GM11168 (cell line): Measurements from ENCODE around the gene TSPAN1.

Experiments
- in situ Hi-C: fragments of 300-500 bp; cut with MboI; formaldehyde crosslinking; loops from one replicate; pipeline ENCODE4 v1.12.0; 2022; ENCODE audit warnings: low sequenced_read_pairs; ENCODE audit not compliant: unreplicated experiment

TSPAN1 gene, protein sequence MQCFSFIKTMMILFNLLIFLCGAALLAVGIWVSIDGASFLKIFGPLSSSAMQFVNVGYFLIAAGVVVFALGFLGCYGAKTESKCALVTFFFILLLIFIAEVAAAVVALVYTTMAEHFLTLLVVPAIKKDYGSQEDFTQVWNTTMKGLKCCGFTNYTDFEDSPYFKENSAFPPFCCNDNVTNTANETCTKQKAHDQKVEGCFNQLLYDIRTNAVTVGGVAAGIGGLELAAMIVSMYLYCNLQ

DNA sequence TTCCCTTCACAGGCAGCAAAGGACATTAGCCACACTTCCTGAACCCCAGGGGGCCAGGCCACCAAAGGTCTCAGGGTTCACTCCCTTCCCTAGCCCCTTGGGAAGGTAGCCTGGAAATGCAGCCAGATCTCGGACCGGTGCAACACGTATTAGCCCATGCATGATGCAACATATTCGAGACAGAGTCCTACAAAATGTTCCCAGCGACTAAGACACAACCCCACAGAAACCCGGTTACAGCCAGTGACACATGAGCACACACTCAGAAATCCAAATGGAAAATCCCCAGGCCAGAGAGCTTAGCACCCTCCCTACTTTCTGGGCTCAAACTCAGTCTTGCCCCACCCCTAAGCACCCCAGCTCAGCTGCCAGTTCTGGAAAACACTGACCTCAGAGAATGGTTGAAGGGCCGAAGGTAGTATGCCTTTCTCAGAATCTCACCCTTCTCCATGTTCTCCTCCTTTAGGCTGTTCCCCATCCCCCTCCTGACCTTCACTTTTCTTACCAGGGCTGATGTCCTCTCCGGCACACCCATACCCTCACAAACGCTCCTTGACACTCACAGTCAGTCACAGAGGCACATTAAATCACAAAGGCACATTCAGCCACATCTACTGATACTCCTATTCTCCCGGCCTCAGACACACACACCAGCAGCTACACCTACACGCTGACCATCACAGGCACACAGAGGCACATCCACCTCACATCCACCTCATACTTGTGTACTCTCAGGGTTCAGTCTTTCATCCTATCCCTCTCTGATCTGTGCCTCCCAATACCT, at the start of gene TSPAN1:
TSPAN1 (plus strand) TSS at position 640 of the 784 bp plus-strand sequence. CDS start 6,021 bp downstream, outside the sequence.
- in situ Hi-C loops, result loop anchor here (5.0 kb wide), 1 partner anchor 137 kb away; no protein-coding TSS in a partner anchor

DNA sequence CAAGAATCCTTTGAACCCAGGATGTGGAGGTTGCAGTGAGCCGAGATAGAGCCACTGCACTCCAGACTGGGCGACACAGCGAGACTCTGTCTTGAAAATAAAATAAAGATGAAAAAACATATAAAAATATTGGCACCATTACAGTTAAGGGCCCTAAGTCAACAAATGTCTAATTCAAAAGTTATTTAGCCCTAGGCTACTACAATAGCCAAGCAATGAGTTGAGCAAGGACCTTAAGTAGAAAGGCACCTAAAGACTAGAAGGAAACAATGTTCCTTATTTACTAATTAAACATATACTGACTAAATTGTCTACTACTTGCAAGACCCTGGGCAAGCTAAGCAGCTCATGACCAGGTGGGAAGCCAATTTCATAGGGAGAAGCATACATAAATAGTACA, 46.5 kb upstream of the TSPAN1 start:
- in situ Hi-C loops, result no loop called here

DNA sequence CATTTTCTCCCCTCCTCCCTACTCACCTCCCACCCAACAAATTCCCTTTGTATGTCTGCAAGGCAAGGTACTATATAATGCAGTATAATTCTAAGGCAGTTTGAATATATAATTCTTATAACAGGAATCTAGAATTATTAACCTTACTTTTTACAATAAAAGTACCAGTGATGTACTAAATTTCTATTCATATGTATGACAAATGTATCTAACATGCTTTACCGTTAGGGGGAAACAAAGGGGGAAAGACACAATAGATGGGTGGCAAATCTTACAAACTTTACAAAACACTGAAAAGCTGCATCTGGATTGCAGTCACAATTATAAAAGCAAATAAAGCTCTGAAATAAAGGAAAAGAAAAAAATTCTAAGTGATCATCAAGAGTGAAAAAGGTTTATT, 44.8 kb upstream of the TSPAN1 start:
- in situ Hi-C loops, result no loop called here

DNA sequence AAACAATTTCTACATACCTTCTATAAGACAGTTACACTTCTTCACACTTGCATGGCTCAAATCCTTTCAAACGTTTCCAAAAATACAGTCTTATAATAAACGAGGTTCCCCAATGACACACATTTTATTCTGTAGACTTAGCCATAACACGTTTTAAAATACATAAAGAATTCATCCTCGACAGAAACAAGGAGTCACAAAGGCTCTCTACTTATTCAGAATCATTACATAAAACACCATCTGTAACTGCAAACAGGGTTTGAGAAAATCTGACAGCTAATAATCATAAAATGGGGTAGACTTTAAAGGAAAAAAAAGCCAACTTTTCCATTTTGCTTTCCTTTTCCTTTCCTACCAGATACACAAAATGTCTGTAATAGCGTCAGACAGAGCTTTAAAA, 44.3 kb upstream of the TSPAN1 start:
- in situ Hi-C loops, result no loop called here

DNA sequence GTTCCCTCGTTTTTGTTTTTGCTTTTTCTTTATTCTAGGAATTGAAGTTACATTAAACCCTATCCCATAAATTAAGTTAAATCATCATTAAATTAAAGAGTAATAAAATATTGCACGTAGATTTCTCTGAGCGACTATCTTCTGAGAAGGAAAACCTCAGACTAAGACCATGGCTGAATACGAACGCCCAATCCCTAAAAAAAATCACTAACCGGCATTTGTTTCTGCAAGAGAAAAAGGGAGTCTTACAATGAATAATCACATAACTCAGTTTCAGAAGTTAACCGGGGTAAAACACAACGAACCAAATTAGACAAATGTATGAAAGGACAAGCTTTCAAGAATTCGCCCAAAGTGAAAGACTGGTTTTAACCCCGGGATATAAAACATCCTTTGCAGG, 43.8 kb upstream of the TSPAN1 start:
- in situ Hi-C loops, result no loop called here

DNA sequence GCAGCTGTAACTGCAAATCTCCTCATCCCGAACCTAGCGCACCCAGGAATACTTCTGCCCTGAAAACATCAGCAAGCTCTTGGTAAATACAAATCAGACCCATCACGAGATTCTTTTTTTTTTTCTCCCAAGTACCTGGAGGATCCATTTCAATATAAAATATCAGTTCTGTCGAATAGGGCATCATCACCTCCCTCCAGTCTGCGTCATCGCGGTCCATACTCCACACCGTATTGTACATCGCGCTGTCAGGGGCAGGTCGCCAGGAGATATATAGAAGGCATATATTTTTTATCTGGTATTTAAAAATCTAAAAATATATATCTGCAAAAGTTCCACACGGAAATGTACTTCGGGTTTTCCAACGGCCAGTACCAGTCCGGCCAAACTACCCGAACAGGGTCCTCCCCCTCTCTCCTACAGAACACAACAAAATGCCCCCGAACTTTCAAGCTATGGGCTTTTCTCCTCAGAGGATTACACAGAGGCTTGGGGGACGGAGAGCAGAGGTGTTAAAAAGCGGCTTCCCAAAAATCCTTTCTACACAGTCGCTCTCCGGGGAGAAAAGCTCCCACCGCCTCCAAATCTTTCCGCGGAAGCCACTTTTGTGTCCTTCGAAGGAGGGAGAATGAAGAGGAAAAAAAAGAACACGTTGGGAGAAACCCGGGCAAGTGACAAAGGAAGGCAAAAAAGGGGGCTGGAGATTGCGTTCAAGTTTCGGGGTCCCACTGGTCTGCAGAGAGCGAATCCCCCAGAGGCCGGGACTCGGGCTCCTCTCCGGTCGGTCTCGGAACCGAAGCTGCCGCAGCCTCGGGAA, 43.0 kb upstream of the TSPAN1 start:
- in situ Hi-C loops, result no loop called here

DNA sequence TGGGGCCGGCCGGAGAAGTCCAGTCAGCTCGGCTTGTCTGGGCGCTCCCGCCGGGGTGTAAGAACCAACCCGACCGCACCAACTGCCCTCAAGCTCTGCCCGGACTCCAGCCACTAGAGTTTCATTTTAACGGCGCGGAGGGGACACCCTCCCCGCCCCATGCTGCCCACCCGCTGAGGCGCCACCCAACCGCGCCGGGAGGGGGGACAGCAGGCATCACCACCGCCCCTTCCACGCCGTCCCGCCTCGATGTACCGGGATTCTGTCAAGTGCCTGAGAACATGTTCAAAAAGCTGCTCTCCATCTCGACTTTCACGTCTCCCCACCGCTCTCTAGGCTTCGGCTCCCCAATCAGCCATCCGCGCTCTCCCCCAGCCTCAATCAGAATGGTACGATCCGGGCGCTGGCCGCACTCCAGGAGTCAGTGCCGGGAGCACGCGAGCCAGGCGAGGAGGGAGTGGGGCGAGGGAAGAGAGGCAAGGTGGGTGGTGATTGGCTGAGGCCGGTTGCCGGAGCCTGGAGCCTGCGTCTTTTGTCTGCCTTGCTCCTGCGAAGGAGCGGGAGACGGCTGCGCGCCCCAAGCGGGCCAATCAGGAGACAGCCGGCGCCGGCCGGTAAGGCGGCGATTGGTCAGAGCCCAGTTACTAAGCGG, 42.2 kb upstream of the TSPAN1 start, which contains the start of gene PIK3R3:
PIK3R3 (minus strand) TSS at position 101 of the 652 bp plus-strand sequence. CDS start 677 bp downstream, outside the sequence.
- in situ Hi-C loops, result no loop called here

DNA sequence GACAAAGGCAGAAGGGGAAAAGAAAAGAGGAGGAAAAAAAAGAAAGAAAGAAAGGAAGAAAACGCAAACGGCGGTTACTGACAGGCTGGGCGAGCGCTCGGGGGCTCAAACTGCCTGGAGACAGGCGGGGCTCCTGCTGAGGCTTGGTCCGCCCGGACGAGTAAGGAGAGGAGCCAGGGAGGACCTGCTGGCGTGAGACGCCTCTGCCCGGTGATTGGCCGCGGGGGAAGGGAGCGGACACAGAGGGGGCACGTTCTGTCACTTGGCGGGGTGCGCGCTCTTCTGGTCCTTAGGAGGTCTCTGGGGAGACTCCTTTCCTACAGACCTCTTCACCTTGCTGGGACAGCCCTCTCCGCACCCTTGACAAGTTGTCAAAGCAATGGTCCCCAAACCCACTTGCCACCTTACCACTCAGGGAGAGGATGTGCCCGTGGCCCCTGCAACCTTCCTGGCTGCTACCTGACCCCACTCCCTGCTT, 41.7 kb upstream of the TSPAN1 start:
- in situ Hi-C loops, result no loop called here

DNA sequence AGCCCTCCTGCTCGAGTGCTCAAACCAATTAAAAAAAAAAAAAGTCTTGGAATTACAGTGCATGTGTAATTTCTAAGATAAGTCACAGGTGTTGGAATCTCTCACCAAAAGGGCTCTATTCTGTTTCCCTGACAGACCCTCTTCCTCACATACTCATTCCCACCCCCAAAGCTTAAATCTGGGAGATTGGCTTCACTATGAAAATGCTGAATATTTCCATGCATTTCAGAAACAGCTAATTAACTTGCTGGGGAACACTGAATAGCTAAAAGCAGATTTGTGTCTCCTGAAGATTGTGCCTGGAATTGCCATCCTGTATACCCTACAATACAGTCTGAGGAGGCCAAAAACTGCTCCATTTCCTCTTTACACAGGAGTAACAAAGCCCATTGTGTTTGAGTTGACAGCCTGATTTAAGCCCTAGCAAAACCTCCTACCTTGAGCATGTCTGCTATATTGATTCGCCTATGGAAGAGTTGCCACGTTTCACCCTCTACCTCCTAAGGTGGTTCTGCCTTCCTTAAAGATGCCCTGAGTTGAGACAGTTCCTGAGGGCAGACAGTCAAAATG, 41.0 kb upstream of the TSPAN1 start:
- in situ Hi-C loops, result no loop called here

DNA sequence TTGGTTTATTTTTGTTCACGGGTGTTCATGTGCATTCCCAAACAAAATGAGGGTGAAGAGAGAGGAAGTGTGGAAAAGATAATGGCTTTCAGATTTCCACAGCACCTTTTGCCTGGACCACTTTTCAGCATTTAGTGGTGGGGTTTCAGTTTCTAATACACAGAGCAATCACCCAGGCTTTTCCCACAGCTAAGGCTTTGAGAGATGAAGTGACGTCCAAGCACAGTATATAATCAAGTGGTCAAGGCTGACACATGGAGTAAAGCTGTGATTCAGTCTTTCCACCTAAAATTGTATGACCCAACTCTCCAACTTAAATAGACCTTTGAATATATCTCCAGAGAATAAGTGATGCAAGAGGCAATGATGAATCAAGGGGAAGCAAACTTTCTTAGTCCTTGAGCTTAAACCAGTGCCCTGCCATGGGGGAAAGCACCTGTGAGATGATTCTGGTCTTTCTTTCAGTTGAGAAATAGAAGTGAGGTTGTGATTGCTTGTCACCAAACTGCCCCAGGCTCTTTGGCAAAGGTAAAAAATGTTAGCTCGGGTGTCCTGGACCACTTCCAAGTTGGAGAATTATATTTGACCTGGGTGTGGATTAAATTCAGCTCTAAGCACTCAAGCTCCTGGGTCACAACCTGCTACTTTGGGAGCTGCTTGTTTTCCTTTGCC, 40.1 kb upstream of the TSPAN1 start:
- in situ Hi-C loops, result no loop called here

DNA sequence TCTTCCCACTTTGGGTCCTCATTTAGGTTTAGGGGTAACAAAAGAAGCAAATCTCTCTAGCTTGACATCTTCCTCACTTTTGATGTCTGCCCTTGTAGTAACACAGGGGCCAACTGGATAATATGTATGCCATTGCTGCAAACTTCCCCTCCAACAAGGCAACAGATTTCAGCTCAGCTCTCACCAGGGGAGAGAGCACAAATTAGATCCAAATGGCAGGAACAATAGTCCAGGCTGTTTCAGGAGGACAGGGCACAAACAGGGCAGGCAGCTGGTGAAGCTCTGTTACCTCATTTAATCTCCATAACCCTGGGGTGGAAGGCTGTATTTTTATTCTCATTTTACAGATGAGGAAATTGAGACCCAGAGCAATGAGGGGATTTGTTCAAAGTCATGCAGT, 38.2 kb upstream of the TSPAN1 start:
- in situ Hi-C loops, result no loop called here

DNA sequence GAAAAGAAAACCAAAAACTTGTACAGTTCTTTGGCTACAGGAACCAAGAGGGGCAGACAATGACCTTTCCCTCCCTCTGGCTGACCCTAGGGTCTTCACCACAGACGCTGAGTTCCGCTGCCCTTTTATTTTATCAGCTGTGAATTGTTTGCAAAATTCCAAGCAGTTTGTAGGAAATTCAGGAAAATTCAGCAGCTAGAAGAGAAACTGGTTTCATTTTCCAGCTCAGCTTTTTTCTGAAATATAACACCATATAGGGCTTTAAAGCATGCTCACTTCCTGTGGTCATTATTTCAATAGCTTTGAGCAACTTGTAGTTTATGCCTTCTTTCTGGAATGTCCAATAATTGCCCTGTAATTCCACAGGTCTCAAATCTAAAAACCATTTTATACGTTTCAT, 37.0 kb upstream of the TSPAN1 start:
- in situ Hi-C loops, result no loop called here

DNA sequence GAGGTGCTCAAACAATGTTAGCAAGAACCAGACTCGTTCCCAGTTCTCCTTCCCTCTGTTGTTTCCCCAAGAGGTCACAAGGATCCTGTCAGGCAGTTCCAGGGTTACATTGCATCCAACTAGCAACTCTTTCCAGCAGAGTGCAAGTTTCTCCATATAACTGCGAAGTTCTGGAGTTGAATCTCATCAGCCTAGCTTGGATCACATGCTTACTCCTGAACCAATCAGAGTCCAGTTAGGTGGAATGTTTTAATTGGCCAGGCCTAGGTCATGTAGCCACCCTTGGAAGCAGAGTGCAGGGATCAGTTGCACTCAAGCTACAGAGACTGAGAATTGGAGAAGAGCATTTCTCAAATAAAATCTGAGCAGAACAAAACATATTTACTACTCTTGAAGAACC, 26.6 kb upstream of the TSPAN1 start:
- in situ Hi-C loops, result no loop called here

DNA sequence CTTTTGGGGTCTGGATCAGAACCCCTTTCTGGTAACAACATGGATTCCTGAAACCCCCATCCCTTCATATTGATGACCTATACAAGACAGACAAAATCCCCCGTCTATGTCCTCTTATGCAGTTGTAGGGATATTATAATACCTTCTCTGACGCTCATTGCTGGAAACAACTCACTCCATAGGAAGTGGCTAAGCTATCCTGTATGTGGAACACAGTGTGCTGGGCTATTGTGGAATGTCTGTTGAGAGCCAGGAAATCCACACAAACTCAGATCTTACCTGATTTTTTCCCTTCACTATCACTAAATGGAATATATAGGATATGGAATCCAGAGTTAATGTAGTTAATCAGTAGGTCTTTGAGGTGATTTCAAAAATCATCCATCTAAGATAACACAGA, 24.8 kb upstream of the TSPAN1 start:
- in situ Hi-C loops, result no loop called here

DNA sequence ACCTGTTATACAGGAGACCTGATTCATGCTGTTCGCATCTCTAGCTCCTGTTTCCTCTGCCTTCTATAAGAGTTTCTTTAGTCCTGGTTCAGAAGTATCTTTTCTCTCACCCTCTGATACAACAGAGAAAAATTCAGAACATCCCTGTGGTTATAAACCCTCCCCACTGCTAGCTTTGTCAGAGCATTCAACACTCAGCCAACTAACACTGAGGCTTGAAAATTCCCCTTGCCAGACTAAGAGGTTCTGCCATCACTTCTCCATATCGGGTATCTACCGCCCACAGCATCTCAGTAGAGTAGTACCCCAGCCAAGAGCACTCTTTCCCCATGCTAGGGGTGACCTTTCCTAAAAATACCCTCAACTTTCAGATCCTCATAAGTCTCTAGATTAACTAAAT, 22.9 kb upstream of the TSPAN1 start:
- in situ Hi-C loops, result no loop called here

DNA sequence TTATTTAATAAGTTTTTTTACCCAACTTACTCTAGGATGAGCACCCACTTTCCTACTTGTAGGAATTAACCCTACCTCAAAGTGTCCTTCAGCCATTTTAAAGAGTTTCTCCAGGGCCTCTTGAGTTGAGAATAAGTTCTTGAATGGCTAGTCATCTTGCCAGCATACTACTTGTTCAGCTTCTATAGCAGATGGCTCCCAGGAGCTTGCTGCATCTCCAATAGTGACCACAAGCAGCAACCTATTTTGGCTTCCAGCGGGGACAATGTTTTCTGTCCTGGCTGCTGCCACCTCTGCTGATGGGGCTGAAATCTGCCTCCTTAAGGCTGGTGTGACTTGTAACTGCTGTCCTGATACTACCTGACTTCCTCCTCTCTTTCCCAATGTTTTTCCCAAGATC, 21.7 kb upstream of the TSPAN1 start:
- in situ Hi-C loops, result no loop called here

DNA sequence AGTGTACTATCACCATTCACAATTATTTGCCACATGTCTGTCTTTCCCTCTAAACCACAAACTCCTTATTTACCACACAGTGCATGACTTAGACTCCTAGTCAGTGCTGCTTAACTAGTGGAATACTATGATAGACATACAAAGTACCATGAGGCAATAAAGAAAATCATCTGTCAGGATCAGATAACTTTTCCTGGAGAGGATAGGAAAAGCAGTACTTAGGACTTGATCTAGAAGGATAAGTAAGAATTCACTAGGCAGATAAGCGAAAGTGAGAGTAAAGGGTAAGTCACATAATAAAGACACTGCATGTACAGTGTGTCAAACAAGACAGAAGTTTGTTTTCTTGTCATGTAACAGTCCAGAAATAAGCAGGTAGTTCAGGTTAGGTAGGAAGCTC, 21.2 kb upstream of the TSPAN1 start:
- in situ Hi-C loops, result no loop called here

DNA sequence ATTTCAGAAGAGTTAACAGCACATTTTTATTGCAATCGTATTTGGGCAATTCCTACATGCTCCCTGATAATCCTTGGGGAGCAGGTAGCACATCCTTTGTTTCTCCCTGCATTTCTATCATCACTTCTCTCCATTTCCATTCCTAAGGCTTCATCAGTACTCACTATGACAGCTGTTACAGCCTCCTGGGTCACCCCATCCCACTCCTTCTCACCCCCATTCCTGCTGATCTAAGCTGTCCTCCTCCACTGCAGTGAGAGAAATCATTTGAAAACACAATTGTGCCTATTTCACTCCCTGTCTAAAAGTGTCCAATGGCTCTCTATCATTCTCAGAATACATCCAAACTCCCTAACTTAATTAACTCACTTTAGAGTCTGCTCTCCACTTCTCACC, 17.0 kb upstream of the TSPAN1 start:
- in situ Hi-C loops, result no loop called here
